ENCODE data around the gene CD300LD. TPM values are rescaled to one million over a fixed set of nuclear protein-coding genes. Genes with fewer than 3 reads are reported as not detected.

Gene CD300LD
- total and polyA plus RNA-seq, 10 of the 15 experiments (the other 5 are each of a cell fraction or from before 2014, with no cell fraction given): not detected

GRCh38 chr17:74623693-74624093 lies 31.6 kb upstream of the CD300LD start, which contains the start of gene CD300E:
TSS of gene CD300E (minus strand) at chr17:74623738. CDS start at chr17:74623621, 117 bp downstream.
- Histone ChIP-seq H3K9ac (ENCODE audit: control insufficient read depth, insufficient read depth, low read length) (no peak within 1 kb of the TSS), H4K20me1 (ENCODE audit: control insufficient read depth, insufficient read depth) (no peaks in the 10 kb centered on the region), H3K79me2 (ENCODE audit: control insufficient read depth, insufficient read depth, low read length) (no peaks in the 10 kb centered on the region), H3K36me3 (ENCODE audit: control insufficient read depth in 2 of 2, insufficient read depth in 2 of 2, low read length in 1 of 2) (no peaks in the 10 kb centered on the region), H3K4me3 (no peak within 1 kb of the TSS), H3K27me3 (replicated peaks in 1 of 2; ENCODE audit: control insufficient read depth in 2 of 2, insufficient read depth in 2 of 2, low read length in 1 of 2) (peaks cover 3 to 6% of the 10 kb centered on the region in 2 experiments; a peak in 2 of 4 replicates), H3K9me3 (replicated peaks; ENCODE audit: control insufficient read depth, insufficient read depth, low read length) (peaks cover 3% of the 10 kb centered on the region; the same call in 1 of the 3 replicates), H3K4me1 (ENCODE audit: control insufficient read depth, insufficient read depth, low read length) (no peaks in the 10 kb centered on the region), H3K4me2 (ENCODE audit: control insufficient read depth, insufficient read depth) (no peak within 1 kb of the TSS), H3K27ac (ENCODE audit: control insufficient read depth, insufficient read depth) (no peak within 1 kb of the TSS), H2AFZ (ENCODE audit: control insufficient read depth, low read depth, low read length) (no peak within 1 kb of the TSS)
- ChIA-PET RAD21 (ENCODE audit: unreplicated experiment) (no interaction called here), CTCF (interaction anchor here (1.2 to 2.1 kb wide), 2 partner anchors 21 to 244 kb away, joined by 3 to 7 read pairs; no protein-coding TSS in a partner anchor), POLR2A (no interaction called here), SMC1A (ENCODE audit: uncharacterized antibody, unreplicated experiment) (interaction anchor here (1.4 kb wide), 1 partner anchor 10 kb away, joined by 3 read pairs; no protein-coding TSS in a partner anchor)
- intact Hi-C loops (cut with micrococcal nuclease; ENCODE audit: unreplicated experiment): no loop called here
- FAIRE-seq (no peak), ATAC-seq (no peak), DNase-seq (ENCODE audit: low read depth, low spot score) (no peak)
- BruUV-seq (replicated peaks): no TSS peak
- TF ChIP-seq ZNF274 (IDR thresholded peaks at IDR 0.05; ENCODE audit: insufficient read depth, insufficient read length) (no peak), TARDBP (IDR thresholded peaks at IDR 0.05; ENCODE audit: borderline replicate concordance) (no peak), RBBP5 (conservative IDR thresholded peaks at IDR 0.05) (no peak), CHD2 (IDR thresholded peaks at IDR 0.05; ENCODE audit: borderline replicate concordance, low read depth, low read length) (no peak)
- in situ Hi-C loops (cut with MboI): no loop called here
- WGBS (ENCODE audit: insufficient coverage, insufficient replicate concordance, low lambda C conversion rate, missing lambda C conversion rate): 18% methylated on average over 5 of the region's 5 CpGs

GRCh38 chr17:74619077-74619673 lies 27.1 kb upstream of the CD300LD start:
- ATAC-seq (no peak), DNase-seq (ENCODE audit: low read depth, low spot score) (no peak), FAIRE-seq (no peak)
- Histone ChIP-seq H3K27me3 (replicated peaks in 1 of 2; ENCODE audit: control insufficient read depth in 2 of 2, insufficient read depth in 2 of 2, low read length in 1 of 2) (peaks cover 6 to 7% of the 10 kb centered on the region in 2 experiments; a peak in 2 of 4 replicates), H3K27ac (ENCODE audit: control insufficient read depth, insufficient read depth) (no peak overlapping the region), H4K20me1 (ENCODE audit: control insufficient read depth, insufficient read depth) (no peaks in the 10 kb centered on the region), H3K4me1 (ENCODE audit: control insufficient read depth, insufficient read depth, low read length) (no peaks in the 10 kb centered on the region), H3K79me2 (ENCODE audit: control insufficient read depth, insufficient read depth, low read length) (no peaks in the 10 kb centered on the region), H3K9me3 (replicated peaks; ENCODE audit: control insufficient read depth, insufficient read depth, low read length) (no peaks in the 10 kb centered on the region; the same call in 2 of the 3 replicates), H2AFZ (ENCODE audit: control insufficient read depth, low read depth, low read length) (no peak overlapping the region), H3K36me3 (ENCODE audit: control insufficient read depth in 2 of 2, insufficient read depth in 2 of 2, low read length in 1 of 2) (no peaks in the 10 kb centered on the region), H3K4me2 (ENCODE audit: control insufficient read depth, insufficient read depth) (no peak overlapping the region), H3K9ac (ENCODE audit: control insufficient read depth, insufficient read depth, low read length) (no peak overlapping the region), H3K4me3 (no peak overlapping the region)
- CTCF ChIA-PET: interaction anchor here (1.2 to 2.1 kb wide), 4 partner anchors 16 to 118 kb away, joined by 3 to 6 read pairs (median 4); partner anchors contain the start of gene RAB37
- in situ Hi-C loops (cut with MboI) (no loop called here), intact Hi-C loops (cut with micrococcal nuclease; ENCODE audit: unreplicated experiment) (no loop called here)
- POLR2A ChIA-PET: interaction anchor here (1.1 kb wide), 1 partner anchor 16 kb away, joined by 3 read pairs; no protein-coding TSS in a partner anchor
- WGBS (ENCODE audit: insufficient coverage, insufficient replicate concordance, low lambda C conversion rate, missing lambda C conversion rate): 0% methylated on average over 2 of the region's 2 CpGs
- RAD21 ChIA-PET (ENCODE audit: unreplicated experiment): interaction anchor here (0.6 kb wide), 1 partner anchor 130 kb away, joined by 4 read pairs; no protein-coding TSS in a partner anchor
- no TSS peak for BruUV-seq (replicated peaks)
- SMC1A ChIA-PET (ENCODE audit: uncharacterized antibody, unreplicated experiment): no interaction called here
- TF ChIP-seq REST (IDR thresholded peaks at IDR 0.05; ENCODE audit: low read depth, low read length) (no peak), TCF3 (IDR thresholded peaks at IDR 0.05; ENCODE audit: borderline replicate concordance, insufficient read depth, low read depth, low read length) (no peak), ZNF384 (IDR thresholded peaks at IDR 0.05; ENCODE audit: borderline replicate concordance, low read depth, low read length) (no peak), NR2F1 (conservative IDR thresholded peaks at IDR 0.05) (no peak), BMI1 (IDR thresholded peaks at IDR 0.05; ENCODE audit: borderline replicate concordance) (no peak), RAD51 (IDR thresholded peaks at IDR 0.05) (no peak), POLR2AphosphoS5 (IDR thresholded peaks at IDR 0.05; ENCODE audit: low read length) (no peak), SPI1 (IDR thresholded peaks at IDR 0.05; ENCODE audit: borderline replicate concordance, insufficient read depth, low read depth, low read length) (no peak), FOXM1 (IDR thresholded peaks at IDR 0.05; ENCODE audit: low read depth, low read length) (no peak), PAX5 (IDR thresholded peaks at IDR 0.05; ENCODE audit: borderline replicate concordance, low read depth, low read length) (no peak)

Measured in GM12878 (cell line).